ENCODE results near the gene TMEM126B.

TMEM126B gene

DNA sequence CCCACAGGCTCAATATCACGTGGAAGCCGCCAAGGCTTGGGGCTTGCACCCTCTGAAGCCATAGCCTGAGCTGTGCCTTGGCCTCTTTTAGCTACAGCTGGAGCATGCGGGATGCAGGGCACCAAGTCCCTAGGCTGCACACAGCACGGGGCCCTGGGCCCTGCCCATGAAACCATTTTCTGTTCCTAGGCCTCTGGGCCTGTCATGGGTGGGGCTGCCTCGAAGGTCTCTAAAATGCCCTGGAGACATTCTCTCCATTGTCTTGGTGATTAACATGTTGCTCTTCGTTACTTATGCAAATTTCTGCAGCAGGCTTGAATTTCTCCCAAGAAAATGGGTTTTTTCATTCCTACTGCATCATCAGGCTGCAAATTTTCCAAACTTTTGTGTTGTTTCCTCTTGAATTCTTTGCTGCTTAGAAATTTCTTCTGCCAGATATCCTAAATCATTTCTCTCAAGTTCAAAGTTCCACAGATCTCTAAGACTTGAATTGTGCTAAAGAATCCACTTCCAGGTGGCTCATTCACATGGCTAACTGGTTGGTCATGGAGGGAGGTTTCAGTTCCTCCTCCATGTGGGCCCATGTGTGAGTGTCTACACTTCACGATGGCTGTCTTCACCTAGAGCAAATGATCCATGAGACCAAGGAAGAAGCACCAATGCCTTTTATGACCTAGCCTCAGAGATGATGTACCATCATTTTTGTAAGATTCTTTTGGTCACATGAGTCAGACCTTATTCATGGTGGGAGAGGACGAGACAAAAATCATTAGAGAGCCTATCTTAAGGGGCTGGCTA is 43.9 kb downstream of the TMEM126B start:
- TF ChIP-seq, protein P1, sequence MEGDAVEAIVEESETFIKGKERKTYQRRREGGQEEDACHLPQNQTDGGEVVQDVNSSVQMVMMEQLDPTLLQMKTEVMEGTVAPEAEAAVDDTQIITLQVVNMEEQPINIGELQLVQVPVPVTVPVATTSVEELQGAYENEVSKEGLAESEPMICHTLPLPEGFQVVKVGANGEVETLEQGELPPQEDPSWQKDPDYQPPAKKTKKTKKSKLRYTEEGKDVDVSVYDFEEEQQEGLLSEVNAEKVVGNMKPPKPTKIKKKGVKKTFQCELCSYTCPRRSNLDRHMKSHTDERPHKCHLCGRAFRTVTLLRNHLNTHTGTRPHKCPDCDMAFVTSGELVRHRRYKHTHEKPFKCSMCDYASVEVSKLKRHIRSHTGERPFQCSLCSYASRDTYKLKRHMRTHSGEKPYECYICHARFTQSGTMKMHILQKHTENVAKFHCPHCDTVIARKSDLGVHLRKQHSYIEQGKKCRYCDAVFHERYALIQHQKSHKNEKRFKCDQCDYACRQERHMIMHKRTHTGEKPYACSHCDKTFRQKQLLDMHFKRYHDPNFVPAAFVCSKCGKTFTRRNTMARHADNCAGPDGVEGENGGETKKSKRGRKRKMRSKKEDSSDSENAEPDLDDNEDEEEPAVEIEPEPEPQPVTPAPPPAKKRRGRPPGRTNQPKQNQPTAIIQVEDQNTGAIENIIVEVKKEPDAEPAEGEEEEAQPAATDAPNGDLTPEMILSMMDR (IDR thresholded peaks at IDR 0.05; ENCODE audit: low read depth, low read length, missing control alignments): no peak
- DNase-seq (ENCODE audit: extremely low read depth, low read depth): no peak
- H3K4me3 ChIP-seq (replicated peaks; ENCODE audit: low read depth, low read length): no peak overlapping the region

DNA sequence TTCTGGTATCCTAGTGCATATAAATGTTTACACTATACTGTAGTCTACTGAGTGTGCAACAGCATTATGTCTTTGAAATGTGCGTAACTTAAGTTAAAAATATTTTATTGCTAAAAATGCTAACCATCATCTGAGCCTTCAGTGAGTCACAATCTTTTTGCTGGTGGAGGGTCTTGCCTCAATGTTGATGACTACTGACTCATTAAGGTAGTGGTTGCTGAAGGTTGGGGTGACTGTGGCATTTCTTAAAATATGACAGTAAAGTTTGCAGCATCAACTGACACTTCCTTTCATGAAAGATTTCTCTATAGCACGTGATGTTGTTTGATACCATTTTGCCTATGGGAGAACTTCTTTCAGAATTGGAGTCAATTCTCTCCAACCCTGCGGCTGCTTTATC is 45.0 kb downstream of the TMEM126B start:
- TF ChIP-seq, protein P1 (IDR thresholded peaks at IDR 0.05; ENCODE audit: low read depth, low read length, missing control alignments): no peak
- DNase-seq (ENCODE audit: extremely low read depth, low read depth): no peak
- H3K4me3 ChIP-seq (replicated peaks; ENCODE audit: low read depth, low read length): no peak overlapping the region

DNA sequence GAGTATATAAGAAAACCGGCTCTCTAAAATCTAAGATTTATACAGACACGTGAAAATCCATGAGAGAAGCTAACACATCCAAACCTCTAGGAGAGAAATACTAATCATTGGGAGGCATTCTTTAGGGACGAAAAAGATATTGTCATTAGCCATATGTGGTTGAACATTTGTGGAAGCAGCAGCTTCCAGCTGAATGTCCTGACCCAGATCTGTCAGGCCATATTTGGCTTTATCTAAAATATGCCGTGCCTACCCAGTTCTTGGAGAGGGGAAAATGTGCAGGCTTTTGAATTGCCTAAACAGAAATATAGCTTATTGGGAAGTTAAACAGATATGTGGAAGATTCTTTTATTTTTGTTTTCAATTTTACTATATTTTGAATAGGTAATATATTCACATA is 51.2 kb downstream of the TMEM126B start:
- DNase-seq (ENCODE audit: extremely low read depth, low read depth): no peak
- TF ChIP-seq, protein P1 (IDR thresholded peaks at IDR 0.05; ENCODE audit: low read depth, low read length, missing control alignments): no peak
- H3K4me3 ChIP-seq (replicated peaks; ENCODE audit: low read depth, low read length): no peak overlapping the region

DNA sequence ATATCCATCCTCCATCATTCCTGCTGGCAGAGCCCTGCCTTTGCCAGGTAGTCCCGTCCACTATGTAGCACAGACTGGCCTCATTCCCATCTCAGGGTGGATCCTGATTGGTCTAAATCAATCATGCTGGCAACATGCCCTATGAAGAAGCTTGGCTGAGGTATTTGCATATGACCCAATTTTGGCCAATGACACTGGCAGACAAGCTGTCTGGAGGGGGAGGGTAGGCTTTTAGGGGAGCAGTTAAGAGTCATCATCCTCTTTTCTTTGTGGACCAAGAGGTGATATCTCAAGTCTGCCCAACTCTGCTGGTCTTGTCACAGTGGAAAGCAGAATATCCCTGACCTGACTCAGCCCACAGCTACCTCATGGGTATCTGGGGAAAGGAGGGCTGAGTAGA is 52.5 kb downstream of the TMEM126B start:
- no peak overlapping the region for H3K4me3 ChIP-seq (replicated peaks; ENCODE audit: low read depth, low read length)
- TF ChIP-seq, protein P1 (IDR thresholded peaks at IDR 0.05; ENCODE audit: low read depth, low read length, missing control alignments): no peak
- no peak for DNase-seq (ENCODE audit: extremely low read depth, low read depth)

DNA sequence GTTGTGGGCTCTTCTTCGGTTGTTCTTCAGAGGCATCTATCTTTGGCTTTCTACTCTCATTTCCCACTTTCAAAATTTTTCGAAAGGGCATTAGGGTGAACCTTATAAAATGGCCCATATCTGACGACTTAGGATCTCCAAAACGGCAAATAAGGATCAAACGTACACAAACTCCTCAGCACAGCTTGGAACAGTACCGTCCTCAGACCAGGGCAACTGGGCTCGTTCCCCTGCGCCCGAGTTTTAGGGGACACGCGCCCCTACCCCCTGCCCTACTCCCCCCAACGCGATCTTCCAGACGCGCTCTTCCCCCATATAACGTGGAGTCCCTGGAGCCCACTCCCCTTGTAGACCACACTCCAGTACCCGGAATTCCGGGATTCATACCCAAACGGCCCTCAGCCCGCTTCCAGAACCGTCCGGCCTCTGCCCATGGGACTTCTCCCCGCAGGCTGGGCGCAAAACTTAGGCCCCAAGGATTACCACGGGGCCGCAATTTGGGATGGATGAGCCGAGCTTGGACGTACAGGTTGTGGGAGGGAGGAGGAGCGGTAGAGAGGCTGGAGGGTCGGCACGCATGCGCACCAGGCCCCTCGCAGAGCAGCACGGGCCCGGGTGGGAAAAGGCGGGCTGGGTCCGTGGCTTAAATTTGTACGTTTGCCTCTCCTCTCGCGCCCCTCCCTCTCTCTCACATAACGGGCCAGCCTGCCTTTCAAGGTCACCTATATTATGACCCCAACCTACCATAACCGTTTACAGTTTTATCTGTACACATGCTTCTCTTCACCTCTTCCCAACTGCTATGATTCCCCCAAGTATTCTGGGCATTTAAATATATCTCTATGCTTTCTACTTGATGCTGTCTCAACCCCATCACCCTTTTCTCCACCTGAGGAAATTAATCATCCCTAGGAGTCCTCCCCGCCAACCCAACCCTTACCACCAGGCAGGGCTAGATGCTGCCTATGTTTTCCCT is 54.2 kb downstream of the TMEM126B start:
- DNase-seq (ENCODE audit: extremely low read depth, low read depth): no peak
- TF ChIP-seq, protein P1 (IDR thresholded peaks at IDR 0.05; ENCODE audit: low read depth, low read length, missing control alignments): no peak
- H3K4me3 ChIP-seq (replicated peaks; ENCODE audit: low read depth, low read length): peak overlapping the region; percentile 52

DNA sequence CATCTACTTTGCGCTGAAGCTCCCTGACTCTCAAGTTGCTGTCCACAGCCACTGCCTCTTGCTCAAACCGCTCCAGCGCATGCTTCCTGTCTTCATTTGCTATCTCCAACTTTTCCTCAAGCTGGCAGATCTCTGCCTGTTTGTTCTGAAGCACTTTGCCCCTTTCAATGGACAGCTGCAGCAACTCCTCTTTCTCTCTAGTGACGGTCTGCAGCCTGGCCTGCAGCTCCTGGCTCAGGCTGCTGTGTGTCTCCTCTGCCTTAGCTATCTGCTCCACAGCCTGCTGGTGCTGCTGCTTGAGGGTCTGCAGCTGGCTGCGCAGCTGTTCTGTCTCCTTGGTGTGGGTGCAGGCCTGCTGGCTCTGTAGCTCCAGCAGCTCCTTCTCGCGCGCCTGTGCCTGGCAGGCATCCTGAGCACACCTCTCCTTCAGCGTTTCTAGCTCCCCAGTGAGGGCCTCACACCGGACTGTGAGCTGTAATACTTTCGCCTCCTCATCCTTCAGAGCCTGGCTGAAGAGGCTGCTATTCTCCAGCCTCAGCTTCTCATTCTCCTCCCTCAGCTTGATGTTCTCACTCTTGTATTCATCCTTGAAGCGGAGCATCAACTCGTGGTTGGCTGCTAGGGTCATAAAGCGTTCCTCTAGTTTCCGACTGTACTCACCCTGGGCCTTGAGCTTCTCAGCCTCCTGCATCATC is 56.9 kb downstream of the TMEM126B start:
- DNase-seq (ENCODE audit: extremely low read depth, low read depth): no peak
- H3K4me3 ChIP-seq (replicated peaks; ENCODE audit: low read depth, low read length): peak overlapping the region; percentile 27
- TF ChIP-seq, protein P1 (IDR thresholded peaks at IDR 0.05; ENCODE audit: low read depth, low read length, missing control alignments): no peak

All from HFF-Myc (cell line).